ENCODE measurements around the gene AOPEP.

The AOPEP gene

GRCh38 chr9:94899464-94900221 is 173.1 kb downstream of the AOPEP start:
- no peak for DNase-seq (ENCODE audit: low spot score)

GRCh38 chr9:94900222-94901018 is 173.9 kb downstream of the AOPEP start:
- DNase-seq (ENCODE audit: low spot score) = peak; percentile 57

DNA sequence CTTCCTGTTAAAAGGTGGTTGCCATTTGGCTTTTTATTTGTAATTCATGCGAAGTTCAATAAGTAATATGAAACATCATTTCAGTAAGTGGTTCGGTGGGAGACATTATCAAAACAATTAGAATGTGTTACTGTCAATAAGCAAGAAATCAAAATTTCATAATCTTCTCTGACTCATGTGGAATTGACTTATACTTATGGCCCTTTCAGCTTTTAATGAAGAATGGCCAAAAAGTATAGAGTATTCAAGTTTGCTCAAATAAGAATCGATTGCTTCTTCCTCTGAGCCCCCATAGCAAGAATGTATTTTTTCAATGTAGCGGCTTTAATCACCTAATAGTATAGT is 174.5 kb downstream of the AOPEP start:
- DNase-seq (ENCODE audit: low spot score) = no peak

- peak; percentile 48 for DNase-seq (ENCODE audit: low spot score)
Measured at GRCh38 chr9:94903961-94904421, 177.5 kb downstream of the AOPEP start.

DNA sequence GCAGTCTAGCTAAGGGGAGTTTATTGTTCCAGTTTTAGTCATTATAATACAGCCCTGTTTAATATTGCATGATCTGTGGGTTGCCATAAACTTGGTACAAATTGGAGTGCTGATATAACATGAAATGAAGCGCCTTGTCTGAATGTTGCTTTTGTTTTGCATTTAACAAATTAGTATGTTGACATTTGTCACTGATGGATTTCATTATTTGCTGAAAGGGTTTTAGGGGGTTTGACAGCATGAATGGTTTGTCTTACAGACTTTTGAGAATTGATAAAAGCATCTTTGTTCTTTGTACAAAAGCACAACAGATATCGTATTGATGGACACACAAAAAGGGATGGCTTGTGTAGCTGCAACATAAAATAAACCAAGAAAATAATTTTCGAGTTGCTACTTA is 178.3 kb downstream of the AOPEP start:
- no peak for DNase-seq (ENCODE audit: low spot score)

GRCh38 chr9:94905606-94906005 is 179.1 kb downstream of the AOPEP start:
- DNase-seq (ENCODE audit: low spot score) = no peak

DNA sequence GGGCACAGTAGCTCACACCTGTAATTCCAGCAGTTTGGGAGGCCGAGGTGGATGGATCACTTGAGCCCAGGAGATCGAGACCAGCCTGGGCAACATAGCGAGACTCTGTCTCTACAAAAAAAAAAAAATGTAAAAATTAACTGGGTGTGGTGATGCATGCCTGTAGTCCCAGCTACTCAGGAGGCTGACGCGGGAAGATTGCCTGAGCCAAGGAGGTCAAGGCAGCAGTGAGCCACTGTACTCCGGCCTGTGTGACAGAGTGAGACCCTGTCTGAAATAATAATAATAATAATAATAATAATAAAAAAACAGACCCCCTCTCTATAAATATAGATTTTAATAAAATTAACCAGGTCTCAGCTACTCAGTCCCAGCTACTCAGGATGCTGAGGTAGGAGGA is 179.7 kb downstream of the AOPEP start:
- no peak for DNase-seq (ENCODE audit: low spot score)

- DNase-seq (ENCODE audit: low spot score) = no peak
Measured at GRCh38 chr9:94906713-94907112, 180.2 kb downstream of the AOPEP start.

- no peak for DNase-seq (ENCODE audit: low spot score)
Measured at GRCh38 chr9:94907264-94907936, 180.9 kb downstream of the AOPEP start.

GRCh38 chr9:94908011-94908563 is 181.6 kb downstream of the AOPEP start:
- no peak for DNase-seq (ENCODE audit: low spot score)

DNA sequence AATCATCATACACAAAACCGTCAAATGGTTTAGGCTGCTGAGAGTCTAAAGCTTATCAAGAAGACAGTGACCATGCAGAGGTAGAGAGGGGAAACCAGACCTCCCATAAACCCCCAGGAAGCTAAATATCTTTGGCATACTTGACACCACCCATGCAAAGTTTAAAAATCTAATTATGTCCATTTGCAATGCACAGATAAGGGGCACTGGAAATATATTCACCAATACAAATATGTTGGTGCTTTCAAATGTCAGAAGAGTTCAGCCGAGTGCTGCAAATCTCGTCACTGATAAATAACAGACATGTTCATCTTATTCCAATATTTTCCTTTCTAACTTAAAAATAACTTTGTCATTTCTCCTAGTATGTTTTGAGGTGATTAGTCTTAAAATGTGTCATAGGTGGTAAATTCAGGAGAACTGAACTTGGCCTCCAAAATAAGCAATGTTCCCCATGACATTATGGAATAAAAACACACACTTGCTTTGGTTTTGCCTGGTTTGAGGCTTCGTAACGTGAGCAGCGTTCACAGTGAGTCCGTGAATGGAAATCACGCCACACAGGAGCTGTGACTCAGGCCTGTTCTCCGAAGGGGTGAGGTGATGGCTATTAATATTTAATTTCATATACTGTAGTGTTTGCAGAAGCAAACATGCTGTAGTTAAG is 182.2 kb downstream of the AOPEP start:
- DNase-seq (ENCODE audit: low spot score) = no peak

DNA sequence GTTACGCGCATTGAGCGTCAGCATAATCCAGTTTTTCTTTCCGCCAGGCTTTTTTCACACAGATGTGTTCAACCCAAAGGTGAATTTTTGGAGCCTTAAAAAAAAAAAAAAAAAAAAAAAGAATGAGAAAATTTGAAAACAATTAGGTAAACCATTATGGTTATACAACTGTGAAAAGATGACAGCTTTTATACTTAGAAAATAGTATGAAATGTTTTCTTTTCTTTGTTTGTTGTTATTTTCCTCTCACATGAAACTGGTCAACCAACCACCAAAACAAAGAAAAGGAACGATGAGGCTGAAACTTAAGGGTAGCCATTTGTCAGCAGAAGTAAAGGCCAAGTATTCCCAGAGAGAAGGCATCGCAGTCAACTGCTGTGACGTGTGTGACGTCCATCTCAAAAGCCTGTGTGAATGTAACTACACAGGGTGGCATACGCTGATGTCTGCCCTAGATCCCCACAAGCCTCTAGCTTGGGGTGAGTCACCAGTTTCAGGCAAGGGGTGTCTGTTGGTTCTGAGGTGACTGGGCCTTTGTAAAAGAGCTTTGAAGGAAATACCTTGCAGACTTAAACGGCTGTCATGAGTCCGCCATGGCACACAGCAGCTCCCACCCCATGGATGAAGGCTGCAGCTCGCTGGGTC is 182.9 kb downstream of the AOPEP start:
- DNase-seq (ENCODE audit: low spot score) = no peak

DNA sequence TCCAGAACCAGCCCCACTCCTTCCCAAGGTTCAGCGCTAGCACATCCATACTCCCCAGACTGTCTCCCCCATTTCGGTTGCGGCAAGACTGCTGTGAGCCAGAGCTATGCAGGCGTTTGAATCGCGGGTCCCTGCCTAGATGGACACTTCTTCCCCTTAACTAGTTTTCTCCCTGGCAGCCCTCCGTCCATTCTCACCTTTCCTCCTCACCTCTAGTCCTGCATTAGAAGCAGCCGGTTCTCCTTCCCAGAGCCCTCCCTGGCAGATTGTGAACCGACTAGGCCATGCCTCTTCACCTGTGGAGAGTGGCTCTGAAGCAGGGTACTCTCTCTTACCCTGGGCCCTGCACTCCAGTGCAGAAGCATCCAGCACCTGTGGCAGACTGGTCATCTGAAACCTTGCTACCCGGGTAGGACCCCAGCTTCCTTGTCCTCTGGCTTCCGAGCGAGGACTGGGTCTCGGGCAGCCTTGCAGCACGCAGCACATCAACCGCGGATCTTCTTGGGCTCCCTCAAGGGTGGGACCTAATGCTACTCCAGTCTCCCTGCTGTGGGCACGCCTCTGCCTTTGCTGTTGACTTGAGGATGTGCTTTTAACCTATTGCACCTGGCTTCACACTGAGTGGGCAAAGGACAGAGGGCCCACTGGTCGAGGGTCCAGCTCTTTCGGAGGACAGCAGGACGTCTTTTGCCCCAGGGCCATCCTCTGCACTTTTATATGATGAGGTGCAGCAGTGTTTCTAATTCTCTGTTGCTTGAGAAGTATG is 183.6 kb downstream of the AOPEP start:
- no peak for DNase-seq (ENCODE audit: low spot score)

DNA sequence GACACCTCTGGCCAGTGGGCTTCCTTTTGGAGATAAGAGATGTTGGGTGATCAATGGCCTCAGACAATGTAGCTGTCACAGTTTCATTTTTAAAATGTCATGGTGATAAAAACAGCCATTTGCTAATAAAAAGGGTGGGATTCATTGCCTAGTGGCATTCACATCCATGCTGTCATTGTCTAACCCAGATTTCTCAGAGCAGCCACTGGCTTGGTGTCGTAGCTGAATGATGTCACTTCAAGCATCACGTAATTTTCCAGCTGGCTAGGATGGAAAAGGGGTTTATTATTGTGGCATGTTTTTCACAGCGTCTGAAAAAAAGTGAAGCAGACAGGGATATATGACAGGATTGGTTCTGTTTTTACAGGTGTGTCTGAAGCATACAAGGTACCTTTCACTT is 184.7 kb downstream of the AOPEP start:
- no peak for DNase-seq (ENCODE audit: low spot score)

DNA sequence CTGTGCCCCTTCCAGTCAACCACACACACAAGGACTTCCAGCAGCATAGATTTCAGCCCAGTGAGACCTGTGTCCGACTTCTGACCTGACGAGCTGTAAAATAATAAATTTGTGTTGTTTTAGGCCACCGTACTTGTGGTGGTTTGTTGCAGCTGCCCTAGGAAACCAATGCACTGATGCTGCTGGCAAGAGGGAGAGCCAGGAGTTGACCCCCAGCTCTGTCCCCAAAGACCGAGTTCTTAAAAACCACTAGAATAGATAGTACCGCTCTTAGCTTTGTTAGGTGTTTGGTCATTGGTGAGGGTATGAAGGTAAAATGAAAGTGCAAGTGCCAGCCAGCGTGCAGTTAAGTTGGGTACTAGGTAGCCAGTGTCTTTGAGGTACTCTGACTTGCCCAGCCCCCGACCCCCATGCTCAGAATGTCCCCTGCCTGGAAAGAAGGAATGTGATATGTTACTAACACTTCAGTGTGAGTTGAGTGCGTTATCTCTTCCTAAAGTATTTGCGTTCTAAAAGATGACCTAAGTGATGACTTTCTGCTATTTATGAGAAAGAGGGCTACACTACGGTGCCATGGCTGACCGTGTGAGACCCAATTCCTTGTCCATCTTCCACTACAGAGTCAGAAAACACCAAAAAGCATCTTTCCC is 185.6 kb downstream of the AOPEP start:
- no peak for DNase-seq (ENCODE audit: low spot score)

- DNase-seq (ENCODE audit: low spot score) = peak; percentile 70
Measured at GRCh38 chr9:94912700-94913249, 186.3 kb downstream of the AOPEP start.

DNA sequence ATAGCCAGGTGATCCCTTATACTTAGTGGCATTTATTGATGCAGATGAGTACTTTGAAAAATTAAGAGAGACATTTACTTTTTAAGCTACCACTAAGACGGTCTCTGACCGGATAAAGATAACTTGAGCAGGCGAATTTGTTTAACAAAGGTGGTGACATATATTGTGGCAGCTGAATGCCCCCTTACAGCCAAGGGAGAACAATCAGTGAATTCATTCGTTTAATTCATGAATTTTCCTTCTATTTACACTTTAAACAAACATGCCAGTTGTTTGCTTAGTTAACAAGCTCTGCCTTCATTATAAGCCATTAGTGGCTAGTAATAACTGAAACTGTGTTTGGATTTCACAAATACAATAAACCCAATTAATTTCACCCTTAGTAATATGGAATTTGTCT is 187.1 kb downstream of the AOPEP start:
- DNase-seq (ENCODE audit: low spot score) = no peak

- no peak for DNase-seq (ENCODE audit: low spot score)
Measured at GRCh38 chr9:94915476-94916450, 189.3 kb downstream of the AOPEP start.

DNA sequence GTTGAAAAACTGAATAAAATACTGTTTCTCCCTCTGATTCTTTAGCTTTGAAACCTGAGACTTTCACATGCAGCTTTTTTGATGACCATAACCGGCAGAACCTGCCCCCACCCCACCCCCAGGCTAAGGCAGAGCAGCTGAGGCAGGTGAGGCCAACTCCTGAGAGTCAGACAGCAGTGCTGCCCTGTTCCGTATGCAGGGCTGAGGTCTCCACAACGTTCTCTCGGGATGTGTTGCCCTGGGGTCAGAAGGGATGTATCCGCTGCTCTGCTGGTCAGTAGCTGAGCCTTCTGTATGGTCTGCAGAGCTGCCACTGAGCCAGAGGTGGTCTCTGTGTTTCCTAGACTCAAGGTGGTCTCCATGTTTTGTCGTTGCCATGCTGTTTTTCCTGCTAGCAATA is 190.5 kb downstream of the AOPEP start:
- DNase-seq (ENCODE audit: low spot score) = no peak

All from AG08396 (cell line).